ENCODE results near the gene OR52E5. TPM values are rescaled to one million over a fixed set of nuclear protein-coding genes. Genes with fewer than 3 reads are reported as not detected.

The OR52E5 gene
- total RNA-seq, 1 donor from 2014 or later, result not detected

DNA sequence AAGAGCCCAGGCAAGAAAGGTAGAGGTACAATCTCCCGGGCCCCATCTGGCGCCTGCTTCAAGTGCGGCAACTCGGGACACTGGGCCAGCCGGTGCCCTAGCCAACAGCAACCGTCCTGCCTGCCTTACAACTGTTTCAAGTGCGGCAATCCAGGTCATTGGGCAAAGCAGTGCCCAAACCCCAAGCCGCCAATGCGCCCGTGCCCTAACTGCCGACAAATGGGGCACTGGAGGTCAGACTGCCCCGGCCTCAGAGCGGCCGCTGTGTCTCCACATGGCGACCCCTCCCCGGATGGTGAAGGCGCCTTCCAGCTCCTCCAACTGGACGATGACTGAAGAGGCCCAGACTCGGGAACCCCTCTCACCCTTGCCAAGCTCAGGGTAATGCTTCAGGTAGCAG, 37.6 kb downstream of the OR52E5 start:
- ATAC-seq (no peak), DNase-seq (ENCODE audit: missing footprints) (no peak)
- intact Hi-C loops (cut with DNase I), result no loop called here

DNA sequence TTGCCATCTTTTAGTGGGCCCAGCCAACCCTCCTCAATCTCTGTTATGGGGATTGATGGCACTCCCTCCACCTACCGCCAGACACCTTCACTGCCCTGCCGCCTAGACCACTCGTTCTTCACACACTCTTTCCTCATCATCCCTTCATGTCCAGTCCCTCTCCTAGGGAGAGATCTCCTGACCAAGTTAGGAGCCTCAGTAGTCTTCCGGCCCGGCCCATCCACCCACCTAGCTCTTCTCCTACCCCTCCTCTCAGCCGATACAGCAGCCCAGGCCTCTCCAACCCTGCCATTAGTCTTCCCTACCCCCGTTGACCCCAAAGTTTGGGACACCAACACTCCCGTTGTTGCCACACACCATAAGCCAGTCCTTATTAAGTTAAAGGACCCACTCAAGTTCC, 38.1 kb downstream of the OR52E5 start:
- ATAC-seq (no peak), DNase-seq (ENCODE audit: missing footprints) (no peak)
- intact Hi-C loops (cut with DNase I), result no loop called here

GRCh38 chr11:5932671-5933070, 39.7 kb downstream of the OR52E5 start:
- DNase-seq (ENCODE audit: missing footprints) (no peak), ATAC-seq (no peak)
- intact Hi-C loops (cut with DNase I), result no loop called here

- no peak for DNase-seq (ENCODE audit: missing footprints)
- intact Hi-C loops (cut with DNase I), result no loop called here
- no peak for ATAC-seq
These were observed 40.1 kb downstream of the OR52E5 start for GRCh38 chr11:5933116-5933515.

DNA sequence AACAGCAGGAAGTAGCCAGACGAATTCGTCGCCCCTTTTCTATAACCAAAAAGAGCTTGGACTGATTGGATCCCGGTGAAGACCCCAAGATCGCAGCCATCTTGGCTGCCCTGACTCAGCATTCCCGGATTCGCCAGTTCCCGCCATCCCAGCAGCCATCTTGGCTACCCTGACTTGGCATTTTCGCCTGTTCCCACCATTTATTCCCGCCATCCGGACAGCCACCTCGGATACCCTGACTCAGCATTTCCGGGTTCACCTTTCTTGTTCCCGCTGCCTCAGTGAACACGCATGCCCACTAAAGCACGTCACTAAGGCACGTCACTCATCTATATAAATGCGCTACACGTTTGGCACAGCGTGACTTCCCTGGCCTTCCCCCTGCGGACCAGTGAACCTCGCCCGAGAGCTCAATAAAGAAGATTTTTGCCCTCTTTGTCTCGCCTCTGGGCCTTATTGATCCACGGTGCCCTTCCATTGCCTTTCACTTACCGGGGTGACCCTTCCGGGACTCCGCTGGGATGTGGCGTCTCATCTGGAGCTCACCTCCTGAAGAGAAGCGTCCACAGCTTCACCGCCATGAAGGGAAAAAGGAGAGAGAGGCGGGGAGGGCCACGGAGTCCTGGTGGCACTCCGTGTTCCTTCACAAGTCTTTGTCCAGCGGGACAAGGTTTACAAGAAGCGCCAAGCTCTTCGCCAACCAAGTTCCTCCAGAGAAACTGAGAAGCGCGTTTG, 45.0 kb downstream of the OR52E5 start:
- ATAC-seq (no peak), DNase-seq (ENCODE audit: missing footprints) (no peak)
- intact Hi-C loops (cut with DNase I), result no loop called here

GRCh38 chr11:5938603-5938965, 45.6 kb downstream of the OR52E5 start:
- no peak for DNase-seq (ENCODE audit: missing footprints)
- intact Hi-C loops (cut with DNase I), result no loop called here
- no peak for ATAC-seq

DNA sequence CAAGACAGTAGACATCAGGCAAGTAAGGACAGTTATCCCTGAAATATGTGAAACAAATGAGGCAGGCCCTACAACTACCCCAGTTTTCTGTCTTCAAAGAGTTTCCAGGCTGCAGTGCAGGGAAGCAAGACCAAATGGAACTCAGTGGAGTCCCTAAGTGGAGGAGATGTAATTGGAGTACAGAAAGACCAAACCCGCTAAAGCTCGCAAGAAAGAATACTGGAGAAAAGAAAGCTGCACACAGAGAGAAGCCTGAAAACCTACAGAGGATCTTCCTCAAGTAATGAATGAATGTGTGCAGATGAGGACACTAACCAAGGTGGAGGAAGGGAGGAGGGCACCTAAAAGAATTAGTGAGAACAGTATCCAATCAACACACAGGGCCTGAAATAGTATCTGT, 47.7 kb downstream of the OR52E5 start:
- no peak for ATAC-seq
- intact Hi-C loops (cut with DNase I), result no loop called here
- no peak for DNase-seq (ENCODE audit: missing footprints)

DNA sequence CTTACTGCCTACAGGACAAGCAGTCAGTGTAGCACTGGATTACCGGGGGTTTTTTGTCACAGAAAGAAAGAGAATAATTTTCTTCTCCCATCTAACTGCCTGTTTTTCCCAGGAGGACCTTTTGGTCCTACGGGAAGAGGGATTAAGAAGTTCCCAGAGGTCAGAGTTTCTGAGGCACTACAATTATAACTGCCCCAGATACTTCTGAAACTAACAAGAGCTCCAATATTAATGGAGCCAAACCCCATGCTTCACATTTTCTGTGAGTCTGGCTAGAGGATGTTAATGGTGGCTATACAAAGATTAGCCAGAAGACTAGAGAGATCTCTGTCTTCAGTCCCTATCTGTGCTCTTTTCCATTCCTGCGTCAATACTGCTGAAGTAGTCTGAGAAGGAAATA, 48.9 kb downstream of the OR52E5 start, which contains the start of gene OR56A3:
Gene OR56A3 (plus strand): TSS at position 301 of the 400 bp plus-strand sequence. CDS start 5,096 bp downstream, outside the sequence.
- intact Hi-C loops (cut with DNase I), result no loop called here
- ATAC-seq (no peak), DNase-seq (ENCODE audit: missing footprints) (no peak)

Other genes starting within 250 kb of the OR52E5 start
- 9.8 TPM for gene TRIM5, start 208.1 kb upstream of the OR52E5 start, total RNA-seq
- 22.4 TPM for gene TRIM22, start 203.4 kb upstream of the OR52E5 start, total RNA-seq
- not detected for gene OR56B1, start 156.8 kb upstream of the OR52E5 start, total RNA-seq
- not detected for gene OR52N4, start 139.0 kb upstream of the OR52E5 start, total RNA-seq
- gene OR52N5, start 109.9 kb upstream of the OR52E5 start, total RNA-seq, result not detected
- not detected for gene OR52N1, start 101.9 kb upstream of the OR52E5 start, total RNA-seq
- not detected for gene OR52N2, start 84.3 kb upstream of the OR52E5 start, total RNA-seq
- not detected for gene OR52E6, start 51.3 kb upstream of the OR52E5 start, total RNA-seq
- not detected for gene OR52E8, start 35.5 kb upstream of the OR52E5 start, total RNA-seq
- not detected for gene OR52E4, start 12.6 kb upstream of the OR52E5 start, total RNA-seq
- not detected for gene OR56A3, start 49.0 kb downstream of the OR52E5 start, total RNA-seq
- gene OR56A5, start 75.3 kb downstream of the OR52E5 start, total RNA-seq, result not detected
- not detected for gene OR52L1, start 93.8 kb downstream of the OR52E5 start, total RNA-seq
- gene OR56A4, start 113.7 kb downstream of the OR52E5 start, total RNA-seq, result not detected
- gene OR56A1, start 137.6 kb downstream of the OR52E5 start, total RNA-seq, result not detected
- not detected for gene OR56B4, start 214.5 kb downstream of the OR52E5 start, total RNA-seq